Measurements from ENCODE around the gene MUTYH. TPM values are rescaled to one million over a fixed set of nuclear protein-coding genes. Genes with fewer than 3 reads are reported as not detected.
"Not testable (repeated sequence)": the region's sequence is repeated elsewhere in the genome, so short reads cannot be mapped to it uniquely, and the experiment has no call there.

Gene MUTYH
- total and polyA plus RNA-seq, 5 donors = 7.7 to 12.7 (median 11.0) TPM

DNA sequence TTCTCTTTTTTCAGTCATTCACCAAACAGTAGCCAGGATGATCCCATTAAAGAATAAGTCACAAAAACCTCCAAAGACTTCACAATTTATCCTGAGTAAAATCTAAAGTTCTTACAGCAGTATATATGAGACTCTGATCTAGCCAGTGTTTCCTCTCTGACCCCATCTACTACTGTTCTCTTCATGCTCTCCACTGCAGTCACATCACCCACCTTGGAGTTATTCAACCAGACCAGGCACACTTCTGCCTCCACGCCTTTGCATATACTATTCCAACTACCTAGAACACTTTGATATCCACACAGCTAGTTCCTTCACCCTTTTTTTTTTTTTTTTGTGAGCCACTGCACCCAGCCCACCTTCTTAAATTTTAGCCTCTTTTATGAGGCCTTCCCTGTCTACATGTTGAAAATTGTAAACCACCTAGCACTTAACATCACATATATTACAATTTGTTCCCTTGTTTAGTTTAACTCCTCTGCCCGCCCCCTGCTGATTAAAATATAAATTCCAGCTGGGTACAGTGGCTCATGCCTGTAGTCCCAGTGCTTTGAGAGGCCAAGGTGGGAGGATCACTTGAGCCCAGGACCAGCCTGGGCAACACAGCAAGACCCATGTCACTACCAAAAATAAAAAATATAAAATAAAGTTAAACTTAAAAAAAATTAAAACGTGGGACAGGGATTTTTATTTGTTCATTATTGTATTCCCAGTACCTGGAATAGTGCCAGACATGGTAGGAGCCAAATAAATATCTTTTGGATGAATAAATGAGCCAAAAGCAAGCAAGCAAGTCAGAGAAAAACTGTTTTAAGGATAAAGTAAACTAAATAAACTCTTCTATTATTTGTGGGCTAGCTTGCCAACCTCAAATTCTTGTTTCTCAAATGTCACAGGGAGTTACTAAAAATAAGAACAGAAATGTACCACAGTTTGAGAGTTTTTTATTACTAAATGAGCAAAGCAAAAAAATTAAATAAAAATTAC, 35.2 kb upstream of the MUTYH start:
- intact Hi-C loops (cut with DNase I) = no loop called here
- DNase-seq (no peak), ATAC-seq (no peak)
- peak overlapping the region; percentile 27 for H3K27ac ChIP-seq (ENCODE audit: low read length)
- H3K4me1 ChIP-seq (ENCODE audit: control insufficient read depth, insufficient read depth, low read length) = peaks cover 4% of the 10 kb centered on the region
- no peaks in the 10 kb centered on the region for H3K9me3 ChIP-seq (ENCODE audit: control insufficient read depth, low read length)
- 57% methylated on average over 3 of the region's 3 CpGs for WGBS
- no peak overlapping the region for H3K4me3 ChIP-seq (ENCODE audit: low read length)
- H3K27me3 ChIP-seq (ENCODE audit: control insufficient read depth, insufficient read depth) = no peaks in the 10 kb centered on the region

DNA sequence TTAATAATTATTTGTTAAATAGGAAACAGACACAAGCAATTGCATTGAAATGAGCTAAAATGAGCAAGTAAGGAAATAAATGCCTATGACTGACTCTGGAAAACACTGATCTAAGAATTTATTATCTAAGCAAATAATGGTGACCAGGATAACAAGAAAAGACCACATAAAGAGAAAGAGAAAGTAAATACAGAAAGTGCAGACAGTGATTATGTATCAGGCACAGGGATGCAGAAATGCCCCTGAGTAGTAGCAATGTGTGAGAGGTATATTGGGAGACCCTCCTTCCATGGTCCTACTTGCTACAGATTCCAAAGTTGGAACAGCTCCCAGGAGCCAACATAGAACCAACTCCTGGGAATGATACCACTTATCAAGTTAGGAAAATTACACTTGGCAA, 33.3 kb upstream of the MUTYH start:
- Histone ChIP-seq H3K4me3 (ENCODE audit: low read length) (no peak overlapping the region), H3K4me1 (ENCODE audit: control insufficient read depth, insufficient read depth, low read length) (peaks cover 4% of the 10 kb centered on the region), H3K27me3 (ENCODE audit: control insufficient read depth, insufficient read depth) (no peaks in the 10 kb centered on the region), H3K9me3 (ENCODE audit: control insufficient read depth, low read length) (no peaks in the 10 kb centered on the region), H3K27ac (ENCODE audit: low read length) (no peak overlapping the region)
- no peak for DNase-seq
- intact Hi-C loops (cut with DNase I) = no loop called here
- ATAC-seq = peak in 1 of 2 donors; percentile 31

DNA sequence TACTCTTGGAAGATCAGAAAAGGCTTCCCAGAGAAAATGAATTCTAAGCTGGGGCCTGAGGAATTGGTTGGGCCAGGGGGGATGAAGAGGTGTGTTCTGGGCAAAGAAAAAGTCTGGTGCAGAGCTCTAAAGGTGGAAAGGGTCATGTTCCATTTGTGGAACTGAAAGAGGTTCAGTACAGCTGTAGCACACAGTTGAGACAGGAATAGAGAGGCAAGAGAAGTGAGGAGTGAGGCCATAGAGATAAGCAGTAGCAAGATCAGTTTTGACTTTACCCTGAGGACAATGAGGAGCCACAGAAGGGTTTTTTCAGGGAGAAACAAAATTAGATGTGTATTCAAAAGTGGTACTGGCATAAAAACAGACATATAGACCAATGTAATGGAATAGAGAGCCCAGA, 30.3 kb upstream of the MUTYH start:
- Histone ChIP-seq H3K27me3 (ENCODE audit: control insufficient read depth, insufficient read depth) (no peaks in the 10 kb centered on the region), H3K27ac (ENCODE audit: low read length) (no peak overlapping the region), H3K4me1 (ENCODE audit: control insufficient read depth, insufficient read depth, low read length) (peaks cover 4% of the 10 kb centered on the region), H3K4me3 (ENCODE audit: low read length) (no peak overlapping the region), H3K9me3 (ENCODE audit: control insufficient read depth, low read length) (no peaks in the 10 kb centered on the region)
- ATAC-seq (no peak), DNase-seq (no peak)
- intact Hi-C loops (cut with DNase I) = no loop called here

DNA sequence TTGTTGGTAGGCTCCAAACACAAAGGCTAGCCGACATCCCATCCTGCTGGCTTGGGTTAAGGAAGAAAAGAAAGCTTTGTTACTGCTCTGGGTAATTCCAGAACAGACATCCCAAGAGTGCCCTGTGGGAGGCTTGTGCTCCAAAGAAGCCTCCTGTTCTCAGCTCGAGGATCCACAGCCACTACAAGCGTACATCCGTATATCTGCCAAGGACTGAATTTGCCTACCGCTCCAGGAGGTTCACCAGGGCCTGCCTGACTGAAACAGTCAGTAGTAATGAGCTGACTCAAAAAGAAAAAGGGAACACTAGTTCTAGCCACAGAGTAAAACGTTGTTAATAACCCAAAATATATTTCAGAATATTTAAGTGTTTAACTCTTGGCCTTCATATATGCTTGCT, 24.8 kb upstream of the MUTYH start:
- peaks cover 1% of the 10 kb centered on the region for H3K4me1 ChIP-seq (ENCODE audit: control insufficient read depth, insufficient read depth, low read length)
- 86% methylated on average over 6 of the region's 6 CpGs for WGBS
- intact Hi-C loops (cut with DNase I) = no loop called here
- H3K9me3 ChIP-seq (ENCODE audit: control insufficient read depth, low read length) = no peaks in the 10 kb centered on the region
- no peak for DNase-seq
- no peak for ATAC-seq
- no peak overlapping the region for H3K27ac ChIP-seq (ENCODE audit: low read length)
- H3K4me3 ChIP-seq (ENCODE audit: low read length) = no peak overlapping the region
- no peaks in the 10 kb centered on the region for H3K27me3 ChIP-seq (ENCODE audit: control insufficient read depth, insufficient read depth)

DNA sequence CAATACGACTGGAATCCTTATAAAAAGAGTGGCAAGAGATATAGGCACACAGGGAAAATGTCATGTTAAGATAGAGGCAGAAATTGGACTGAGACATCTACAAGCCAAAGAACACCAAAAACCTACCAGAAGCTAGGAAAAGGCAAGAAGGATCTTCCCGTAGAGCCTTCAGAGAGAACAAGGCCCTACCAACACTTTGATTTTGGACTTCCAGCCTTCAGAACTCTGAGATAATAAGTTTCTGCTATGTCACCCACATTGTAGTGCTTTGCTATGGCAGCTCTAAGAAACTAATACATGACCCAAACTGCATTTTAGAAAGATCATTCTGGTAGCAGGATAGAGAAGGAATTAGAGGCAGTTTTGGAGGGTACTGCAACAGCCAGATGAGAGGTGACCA, 24.1 kb upstream of the MUTYH start:
- intact Hi-C loops (cut with DNase I) = loop anchor here in 1 of 4 donors (5.0 kb wide), 1 partner anchor 208 kb away; no protein-coding TSS in a partner anchor
- no peak for DNase-seq
- 85% methylated on average over 2 of the region's 2 CpGs for WGBS

DNA sequence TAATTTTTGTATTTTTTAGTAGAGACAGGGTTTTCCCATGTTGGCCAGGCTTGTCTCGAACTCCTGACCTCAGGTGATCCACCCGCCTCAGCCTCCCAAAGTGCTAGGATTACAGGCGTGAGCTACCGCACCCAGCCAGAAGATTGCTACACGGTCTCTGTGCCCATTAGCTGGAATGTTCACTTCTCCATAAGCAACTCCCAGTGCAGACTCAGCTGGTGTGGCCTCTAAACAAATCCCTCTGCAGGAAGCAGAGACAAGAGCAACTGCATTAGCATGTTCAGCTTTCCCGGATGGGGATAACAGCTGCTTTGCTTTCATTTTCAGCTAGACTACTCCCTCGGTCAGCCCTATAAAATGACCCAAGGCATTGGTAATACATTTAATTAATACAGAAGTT, 20.7 kb upstream of the MUTYH start:
- not testable (repeated sequence) for H3K4me1 ChIP-seq (ENCODE audit: control insufficient read depth, insufficient read depth, low read length); H3K27me3 ChIP-seq (ENCODE audit: control insufficient read depth, insufficient read depth); H3K9me3 ChIP-seq (ENCODE audit: control insufficient read depth, low read length)
- 27% methylated on average over 7 of the region's 7 CpGs for WGBS
- intact Hi-C loops (cut with DNase I) = loop anchor here (2.0 to 5.0 kb wide), 3 partner anchors 130 to 211 kb away; partner anchors contain the start of gene TESK2 (in 2 of the 4)
- H3K27ac ChIP-seq (ENCODE audit: low read length) = peak overlapping the region; percentile 80
- peak in 2 of 3 donors; percentile 47 to 70 for DNase-seq
- ATAC-seq = peak; percentile 93 to 94
- H3K4me3 ChIP-seq (ENCODE audit: low read length) = peak overlapping the region; percentile 7

More for the DNA sequence above, 24.1 kb upstream of the MUTYH start:
- Histone ChIP-seq H3K27ac (ENCODE audit: low read length) (no peak overlapping the region), H3K9me3 (ENCODE audit: control insufficient read depth, low read length) (no peaks in the 10 kb centered on the region), H3K27me3 (ENCODE audit: control insufficient read depth, insufficient read depth) (no peaks in the 10 kb centered on the region), H3K4me1 (ENCODE audit: control insufficient read depth, insufficient read depth, low read length) (peaks cover 1% of the 10 kb centered on the region), H3K4me3 (ENCODE audit: low read length) (no peak overlapping the region)
- ATAC-seq = no peak

DNA sequence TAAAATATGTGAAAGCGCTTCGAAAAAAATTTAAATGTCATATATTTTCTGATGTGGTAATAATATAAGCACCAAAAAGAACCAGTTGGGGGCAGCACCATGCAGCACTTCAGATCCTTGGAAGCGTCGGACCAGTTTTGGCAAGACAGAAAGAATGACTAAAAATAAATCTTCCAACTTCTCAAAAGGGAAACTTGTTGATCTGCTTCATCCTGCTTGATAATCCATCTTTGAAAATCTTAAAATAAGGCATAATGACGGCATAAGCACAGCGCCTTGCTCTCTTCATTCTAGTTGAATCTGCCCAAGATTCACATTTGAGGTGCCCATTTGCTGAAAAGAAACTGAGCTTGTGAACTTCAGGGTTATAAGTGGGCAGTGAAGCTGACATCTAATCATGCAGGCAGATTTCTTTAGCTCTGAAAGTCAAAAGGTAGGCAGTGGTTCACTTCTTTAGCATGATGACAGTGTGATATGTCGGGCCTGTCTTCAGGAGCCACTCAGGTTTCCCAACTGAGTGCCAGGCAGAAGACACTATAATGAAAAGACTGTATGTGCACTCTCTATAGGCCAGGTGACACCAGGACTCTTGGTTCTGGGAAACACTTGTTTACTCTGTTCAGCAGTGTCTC, 19.8 kb upstream of the MUTYH start:
- Histone ChIP-seq H3K4me3 (ENCODE audit: low read length) (no peak overlapping the region), H3K27ac (ENCODE audit: low read length) (peak overlapping the region; percentile 80), H3K27me3 (ENCODE audit: control insufficient read depth, insufficient read depth) (no peaks in the 10 kb centered on the region), H3K4me1 (ENCODE audit: control insufficient read depth, insufficient read depth, low read length) (peaks cover 1% of the 10 kb centered on the region), H3K9me3 (ENCODE audit: control insufficient read depth, low read length) (no peaks in the 10 kb centered on the region)
- DNase-seq (peak; percentile 63 to 84 (median 74)), ATAC-seq (peak; percentile 76 to 82)
- intact Hi-C loops (cut with DNase I) = loop anchor here (2.0 to 10.0 kb wide), 7 partner anchors 131 to 215 kb away; partner anchors contain the start of gene TESK2 (in 3 of the 4)
- 11% methylated on average over 7 of the region's 7 CpGs for WGBS

DNA sequence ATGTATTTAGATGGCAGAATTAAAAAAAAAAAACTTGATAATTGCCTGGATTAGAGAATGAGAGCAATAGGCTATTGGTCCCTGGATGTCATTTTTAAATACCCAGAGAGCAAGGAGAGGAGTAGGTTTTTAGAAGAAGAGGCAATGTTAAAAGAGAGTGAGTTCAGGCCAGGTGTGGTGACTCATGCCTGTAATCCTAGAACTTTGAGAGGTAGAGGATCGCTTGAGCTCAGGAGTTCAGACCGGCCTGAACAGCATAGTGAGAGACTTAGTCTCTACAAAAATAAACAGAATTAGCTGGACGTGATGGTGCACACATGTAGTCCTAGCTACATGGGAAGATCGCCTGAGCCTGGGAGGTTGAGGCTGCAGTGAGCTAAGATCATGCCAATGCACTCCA, 15.9 kb upstream of the MUTYH start:
- Histone ChIP-seq H3K9me3 (ENCODE audit: control insufficient read depth, low read length) (no peaks in the 10 kb centered on the region), H3K27me3 (ENCODE audit: control insufficient read depth, insufficient read depth) (no peaks in the 10 kb centered on the region), H3K4me3 (ENCODE audit: low read length) (no peak overlapping the region), H3K4me1 (ENCODE audit: control insufficient read depth, insufficient read depth, low read length) (peaks cover 1% of the 10 kb centered on the region), H3K27ac (ENCODE audit: low read length) (no peak overlapping the region)
- DNase-seq (no peak), ATAC-seq (no peak)
- WGBS = 86% methylated on average over 4 of the region's 4 CpGs
- intact Hi-C loops (cut with DNase I) = loop anchor here in 3 of 4 donors (5.0 to 10.0 kb wide), 3 partner anchors 136 to 219 kb away; partner anchors contain the start of gene TESK2 (in 1 of the 3)

DNA sequence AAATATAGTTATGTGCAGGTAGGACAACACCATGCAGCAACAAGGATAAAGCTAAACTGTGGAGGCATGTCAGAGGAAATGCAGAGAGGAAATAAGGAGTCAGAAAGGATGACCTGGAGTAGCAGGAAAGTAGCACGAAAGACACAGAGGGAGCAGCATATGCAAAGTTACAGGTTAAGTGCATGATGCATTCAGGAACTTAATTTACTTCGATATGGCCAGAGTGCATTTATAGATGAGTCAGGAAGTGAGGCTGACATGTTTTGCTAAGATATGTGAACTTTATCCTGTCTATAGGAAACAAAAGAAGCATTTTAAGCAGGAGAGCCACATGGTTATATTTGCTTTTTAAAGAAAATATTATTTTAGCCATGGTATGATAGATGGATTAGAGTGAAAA, 15.4 kb upstream of the MUTYH start:
- Histone ChIP-seq H3K9me3 (ENCODE audit: control insufficient read depth, low read length) (no peaks in the 10 kb centered on the region), H3K27me3 (ENCODE audit: control insufficient read depth, insufficient read depth) (no peaks in the 10 kb centered on the region), H3K4me3 (ENCODE audit: low read length) (no peak overlapping the region), H3K4me1 (ENCODE audit: control insufficient read depth, insufficient read depth, low read length) (no peaks in the 10 kb centered on the region), H3K27ac (ENCODE audit: low read length) (no peak overlapping the region)
- intact Hi-C loops (cut with DNase I) = loop anchor here in 3 of 4 donors (5.0 to 10.0 kb wide), 3 partner anchors 137 to 219 kb away; partner anchors contain the start of gene TESK2 (in 1 of the 3)
- DNase-seq (no peak), ATAC-seq (no peak)
- 43% methylated on average over 2 of the region's 2 CpGs for WGBS

DNA sequence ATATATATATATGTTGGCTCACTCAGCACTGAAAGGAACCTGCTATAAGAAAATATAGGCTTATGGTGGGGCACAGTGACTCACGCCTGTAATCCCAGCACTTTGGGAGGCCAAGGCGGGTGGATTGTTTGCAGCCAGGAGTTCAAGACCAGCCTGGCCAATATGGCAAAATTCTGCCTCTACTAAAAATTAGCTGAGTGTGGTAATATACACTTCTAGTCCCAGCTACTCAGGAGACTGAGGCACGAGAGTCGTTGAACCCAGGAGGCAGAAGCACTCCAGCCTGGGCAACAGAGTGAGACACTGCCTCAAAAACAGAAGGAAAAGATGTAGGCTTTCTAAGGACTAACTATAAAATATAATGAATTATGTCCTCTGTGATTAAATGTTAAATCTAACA, 14.6 kb upstream of the MUTYH start:
- Histone ChIP-seq H3K27ac (ENCODE audit: low read length) (no peak overlapping the region), H3K4me1 (ENCODE audit: control insufficient read depth, insufficient read depth, low read length) (no peaks in the 10 kb centered on the region), H3K27me3 (ENCODE audit: control insufficient read depth, insufficient read depth) (no peaks in the 10 kb centered on the region), H3K9me3 (ENCODE audit: control insufficient read depth, low read length) (no peaks in the 10 kb centered on the region), H3K4me3 (ENCODE audit: low read length) (no peak overlapping the region)
- WGBS = 99% methylated on average over 4 of the region's 4 CpGs
- ATAC-seq (no peak), DNase-seq (no peak)
- intact Hi-C loops (cut with DNase I) = loop anchor here in 3 of 4 donors (5.0 to 10.0 kb wide), 3 partner anchors 137 to 220 kb away; partner anchors contain the start of gene TESK2 (in 1 of the 3)

DNA sequence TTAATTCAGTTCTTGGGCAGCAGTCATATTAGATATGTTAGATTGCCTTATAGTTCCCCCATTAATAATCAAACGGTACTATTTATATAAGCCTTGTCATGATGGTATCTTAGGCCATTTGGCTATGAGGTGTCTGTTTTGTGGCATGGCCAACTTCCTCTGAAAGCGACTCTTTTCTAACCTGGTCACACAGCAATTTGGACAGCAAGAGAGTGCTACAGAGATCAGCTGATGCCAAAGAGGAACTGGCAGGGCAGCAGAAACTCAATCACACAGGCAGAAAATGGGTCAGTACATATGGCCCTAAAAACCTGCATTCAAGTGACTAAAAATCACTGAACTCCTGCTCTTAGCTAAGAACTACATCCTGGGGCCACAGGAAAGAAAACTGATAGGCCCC, 13.4 kb upstream of the MUTYH start:
- Histone ChIP-seq H3K27me3 (ENCODE audit: control insufficient read depth, insufficient read depth) (no peaks in the 10 kb centered on the region), H3K4me1 (ENCODE audit: control insufficient read depth, insufficient read depth, low read length) (peaks cover 8% of the 10 kb centered on the region), H3K9me3 (ENCODE audit: control insufficient read depth, low read length) (no peaks in the 10 kb centered on the region), H3K4me3 (ENCODE audit: low read length) (no peak overlapping the region), H3K27ac (ENCODE audit: low read length) (no peak overlapping the region)
- no peak for ATAC-seq
- WGBS = 68% methylated on average over 2 of the region's 2 CpGs
- no peak for DNase-seq
- intact Hi-C loops (cut with DNase I) = loop anchor here in 1 of 4 donors (10.0 kb wide), 1 partner anchor 221 kb away; no protein-coding TSS in a partner anchor
